Body of pancreas (tissue), 4 donors: ENCODE data around the gene PAM16.

Experiments
- CTCF ChIP-seq, 7 experiments: fragments of 450-650 bp in 4 of 7; fragments of 200-600 bp in 3 of 7; sonication (generic) in 3 of 7; IDR thresholded peaks; one replicate each; pipeline ENCODE4 v1.5.1; 2016 to 2019; ENCODE audit warnings: antibody characterized with exemption in 7 of 7
- POLR2A ChIP-seq, 3 donors: fragments of 450-650 bp; IDR thresholded peaks; one replicate each; pipeline ENCODE4 v1.6.1; 2016; ENCODE audit warnings: antibody characterized with exemption in 3 of 3, mild to moderate bottlenecking in 2 of 3

- TF ChIP-seq CTCF (IDR thresholded peaks at IDR 0.05) (no peak), POLR2A (IDR thresholded peaks at IDR 0.05) (no peak)
These were observed 32.6 kb downstream of the PAM16 start for GRCh38 chr16:4318451-4318910.
